Measurements from ENCODE around the gene UNC119.
"Not testable (repeated sequence)": the region's sequence is repeated elsewhere in the genome, so short reads cannot be mapped to it uniquely, and the experiment has no call there.

The UNC119 gene

GRCh38 chr17:28552176-28552999 lies at the start of gene UNC119:
Gene UNC119 (minus strand): TSS chr17:28552624. CDS start chr17:28552557, 67 bp downstream.
- peak; percentile 81 for DNase-seq

GRCh38 chr17:28599311-28600184 lies 47.1 kb upstream of the UNC119 start:
- DNase-seq: peak; percentile 66

- peak; percentile 94 for DNase-seq
These were observed 46.4 kb upstream of the UNC119 start, which contains the start of gene SPAG5 for GRCh38 chr17:28598799-28599310. Gene SPAG5 (minus strand): TSS chr17:28599025. CDS start chr17:28598946, 79 bp downstream.

- no peak for DNase-seq
These were observed 46.0 kb upstream of the UNC119 start for GRCh38 chr17:28598389-28598788.

- peak; percentile 12 for DNase-seq
These were observed 45.4 kb upstream of the UNC119 start for GRCh38 chr17:28597606-28598383.

- no peak for DNase-seq
These were observed 39.8 kb upstream of the UNC119 start for GRCh38 chr17:28592260-28592659.

GRCh38 chr17:28585851-28586250 lies 33.4 kb upstream of the UNC119 start:
- DNase-seq: no peak

- no peak for DNase-seq
These were observed 32.0 kb upstream of the UNC119 start for GRCh38 chr17:28584434-28584833.

GRCh38 chr17:28582513-28582912 lies 30.1 kb upstream of the UNC119 start:
- DNase-seq: no peak

- DNase-seq: no peak
These were observed 28.5 kb upstream of the UNC119 start for GRCh38 chr17:28580959-28581358.

- no peak for DNase-seq
These were observed 27.1 kb upstream of the UNC119 start for GRCh38 chr17:28579526-28579925.

GRCh38 chr17:28578246-28579195 lies 26.1 kb upstream of the UNC119 start:
- no peak for DNase-seq

GRCh38 chr17:28577466-28577824 lies 25.0 kb upstream of the UNC119 start:
- DNase-seq: no peak

GRCh38 chr17:28576758-28577465 lies 24.5 kb upstream of the UNC119 start, which contains the start of gene ALDOC:
Gene ALDOC (minus strand): TSS chr17:28576895. CDS start chr17:28575532, 1,363 bp downstream.
- DNase-seq: peak; percentile 98

GRCh38 chr17:28576016-28576415 lies 23.6 kb upstream of the UNC119 start:
- DNase-seq: not testable (repeated sequence)

GRCh38 chr17:28575126-28575795 lies 22.8 kb upstream of the UNC119 start:
- DNase-seq: no peak

- no peak for DNase-seq
These were observed 22.1 kb upstream of the UNC119 start for GRCh38 chr17:28574526-28574925.

GRCh38 chr17:28573966-28574480 lies 21.6 kb upstream of the UNC119 start:
- no peak for DNase-seq

- DNase-seq: no peak
These were observed 21.1 kb upstream of the UNC119 start for GRCh38 chr17:28573521-28573920.

GRCh38 chr17:28573040-28573380 lies 20.6 kb upstream of the UNC119 start:
- DNase-seq: no peak

All from NCI-H146 (cell line).